Kidney (tissue), 14 donors: ENCODE data around the gene FXYD1. TPM values are rescaled to one million over a fixed set of nuclear protein-coding genes. Genes with fewer than 3 reads are reported as not detected.
A peak's percentile ranks its signal among the peaks of the same experiment; 100 is the strongest.

Experiments used
- DNase-seq, 5 donors: peaks; one replicate each; pipeline ENCODE4 v3.0.0-alpha.2; 2013 to 2020
- FAIRE-seq: peaks from 2 replicates; lab custom pipeline; 2012; peaks lifted over from hg19 to GRCh38; lab: Jason Lieb, UNC
- H3K27ac ChIP-seq, 2 donors: one replicate each; pipeline ENCODE4 v1.7.0; 2013; ENCODE audit warnings: low read depth in 2 of 2, low read length in 2 of 2, inconsistent platforms in 1 of 2
- H3K27me3 ChIP-seq: one replicate; pipeline ENCODE4 v1.7.1; 2013; ENCODE audit warnings: low read length, inconsistent platforms; ENCODE audit not compliant: control insufficient read depth, insufficient read depth
- H3K36me3 ChIP-seq, 3 donors: one replicate each; pipeline versions ENCODE4 v1.7.0 to v1.7.1; 2013; ENCODE audit warnings: low read length in 3 of 3, control low read depth in 1 of 3, inconsistent platforms in 1 of 3; ENCODE audit not compliant: insufficient read depth in 3 of 3, control insufficient read depth in 2 of 3
- H3K4me1 ChIP-seq, 3 donors: one replicate each; pipeline versions ENCODE4 v1.7.0 to v1.7.1; 2013; ENCODE audit warnings: low read length in 3 of 3, inconsistent platforms in 1 of 3, low read depth in 1 of 3; ENCODE audit not compliant: control insufficient read depth in 2 of 3, insufficient read depth in 2 of 3
- H3K4me3 ChIP-seq, 3 donors: one replicate each; pipeline versions ENCODE4 v1.7.0 to v1.8.1; 2013; ENCODE audit warnings: low read length in 3 of 3, control low read depth in 1 of 3, inconsistent platforms in 1 of 3
- H3K9ac ChIP-seq, 3 donors: one replicate each; pipeline versions ENCODE4 v1.7.0 to v1.7.1; 2013; ENCODE audit warnings: low read length in 3 of 3, control low read depth in 1 of 3, inconsistent platforms in 1 of 3
- H3K9me3 ChIP-seq, 3 donors: one replicate each; pipeline versions ENCODE4 v1.7.0 to v1.7.1; 2013; ENCODE audit warnings: low read length in 3 of 3, control low read depth in 1 of 3, inconsistent platforms in 1 of 3; ENCODE audit not compliant: control insufficient read depth in 2 of 3, insufficient read depth in 1 of 3
- intact Hi-C: fragments of 100-400 bp; cut with DNase I; formaldehyde crosslinking; loops from one replicate; pipeline ENCODE4 v1.11.1; 2022
- polyA plus RNA-seq: library from polyadenylated mRNA; stranded (reverse); fragments of 350-450 nt; fragmentation: Illumina TruSeq; extraction: RNeasy Lipid Tissue Mini Kit (QIAGEN cat#74804); gene quantifications from one replicate; pipeline ENCODE4 v1.2.3, GENCODE V29; 2014; ENCODE audit warnings: low read depth, low replicate concordance; ENCODE audit not compliant: insufficient read depth
- total RNA-seq: library from RNA; stranded (reverse); fragmentation: NEBNext Ultra II Directional; extraction: Animal tissue kit (Norgen Biotek cat#: 25700); gene quantifications from one replicate; pipeline ENCODE4 v1.2.1, GENCODE V29; 2021
- TF ChIP-seq, protein P1 (sequence below): IDR thresholded peaks from 3 replicates; pipeline ENCODE4 v1.5.1; 2012; ENCODE audit warnings: mild to moderate bottlenecking, moderate library complexity, borderline replicate concordance; ENCODE audit not compliant: insufficient read depth; ENCODE audit errors: extremely low read depth
- donor health status: control.
- donor health status: control.
- donor health status: control.
- donor health status: control.
- donor health status: control.
- donor health status: DM: yes; HTN: yes; CAD: no.
- donor health status: Normal renal cell carcinoma (clear cell type).

The FXYD1 gene
- total and polyA plus RNA-seq, 2 donors from 2014 or later = 31.8 to 39.0 TPM

DNA sequence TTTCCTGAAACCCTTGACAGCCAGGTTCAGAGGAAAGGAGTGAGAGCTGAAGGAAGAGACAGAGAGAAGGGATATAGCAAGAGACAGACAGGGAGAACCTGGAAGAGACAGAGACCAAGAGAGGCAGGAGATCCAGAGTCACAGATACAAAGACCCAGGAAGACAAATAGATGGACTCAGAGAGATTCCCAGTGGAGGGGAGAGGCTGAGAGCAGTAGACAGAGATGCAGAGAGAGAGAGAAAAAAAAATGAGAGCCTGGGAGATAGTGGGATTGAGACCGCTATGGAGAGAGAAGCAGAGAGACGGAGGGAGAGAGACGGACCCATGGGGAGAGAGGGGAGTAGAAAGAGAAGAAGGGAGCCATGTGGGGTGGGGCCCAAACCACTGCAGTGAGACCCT is 5.2 kb downstream of the FXYD1 start:
- Histone ChIP-seq H3K27me3 (peaks cover 4% of the 10 kb centered on the region), H3K4me1 (peaks cover 0 to 8% (median 2%) of the 10 kb centered on the region in 3 donors), H3K9me3 (no peaks in the 10 kb centered on the region), H3K9ac (no peak overlapping the region), H3K27ac (no peak overlapping the region), H3K4me3 (no peak overlapping the region), H3K36me3 (no peaks in the 10 kb centered on the region)
- TF ChIP-seq, protein P1, sequence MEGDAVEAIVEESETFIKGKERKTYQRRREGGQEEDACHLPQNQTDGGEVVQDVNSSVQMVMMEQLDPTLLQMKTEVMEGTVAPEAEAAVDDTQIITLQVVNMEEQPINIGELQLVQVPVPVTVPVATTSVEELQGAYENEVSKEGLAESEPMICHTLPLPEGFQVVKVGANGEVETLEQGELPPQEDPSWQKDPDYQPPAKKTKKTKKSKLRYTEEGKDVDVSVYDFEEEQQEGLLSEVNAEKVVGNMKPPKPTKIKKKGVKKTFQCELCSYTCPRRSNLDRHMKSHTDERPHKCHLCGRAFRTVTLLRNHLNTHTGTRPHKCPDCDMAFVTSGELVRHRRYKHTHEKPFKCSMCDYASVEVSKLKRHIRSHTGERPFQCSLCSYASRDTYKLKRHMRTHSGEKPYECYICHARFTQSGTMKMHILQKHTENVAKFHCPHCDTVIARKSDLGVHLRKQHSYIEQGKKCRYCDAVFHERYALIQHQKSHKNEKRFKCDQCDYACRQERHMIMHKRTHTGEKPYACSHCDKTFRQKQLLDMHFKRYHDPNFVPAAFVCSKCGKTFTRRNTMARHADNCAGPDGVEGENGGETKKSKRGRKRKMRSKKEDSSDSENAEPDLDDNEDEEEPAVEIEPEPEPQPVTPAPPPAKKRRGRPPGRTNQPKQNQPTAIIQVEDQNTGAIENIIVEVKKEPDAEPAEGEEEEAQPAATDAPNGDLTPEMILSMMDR = no peak
- no peak for DNase-seq
- FAIRE-seq = no peak
- intact Hi-C loops = no loop called here

DNA sequence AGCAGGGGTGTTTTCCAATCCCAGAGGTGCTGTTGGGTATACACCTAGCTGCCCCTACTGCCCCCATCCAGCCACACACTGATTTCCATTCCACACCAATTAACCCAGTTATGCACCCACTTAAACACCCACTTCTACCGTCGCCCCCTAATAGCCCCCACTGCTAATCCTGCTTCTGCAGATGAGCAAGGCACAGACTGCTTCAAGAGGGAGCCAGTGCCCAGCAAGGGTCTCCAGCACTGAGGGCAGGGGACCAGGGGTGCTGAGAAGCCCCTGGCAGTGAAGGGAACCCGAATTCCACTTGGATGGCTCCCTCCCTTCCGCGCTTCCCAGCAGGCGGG is 5.6 kb downstream of the FXYD1 start:
- H3K4me3 ChIP-seq = no peak overlapping the region
- no peak for FAIRE-seq
- no peaks in the 10 kb centered on the region for H3K9me3 ChIP-seq
- peak in 1 of 5 donors; percentile 60 for DNase-seq
- no peak overlapping the region for H3K27ac ChIP-seq
- H3K9ac ChIP-seq = no peak overlapping the region
- peaks cover 4% of the 10 kb centered on the region for H3K27me3 ChIP-seq
- TF ChIP-seq, protein P1 = no peak
- peaks cover 0 to 8% (median 2%) of the 10 kb centered on the region in 3 donors for H3K4me1 ChIP-seq
- intact Hi-C loops = no loop called here
- no peaks in the 10 kb centered on the region for H3K36me3 ChIP-seq

DNA sequence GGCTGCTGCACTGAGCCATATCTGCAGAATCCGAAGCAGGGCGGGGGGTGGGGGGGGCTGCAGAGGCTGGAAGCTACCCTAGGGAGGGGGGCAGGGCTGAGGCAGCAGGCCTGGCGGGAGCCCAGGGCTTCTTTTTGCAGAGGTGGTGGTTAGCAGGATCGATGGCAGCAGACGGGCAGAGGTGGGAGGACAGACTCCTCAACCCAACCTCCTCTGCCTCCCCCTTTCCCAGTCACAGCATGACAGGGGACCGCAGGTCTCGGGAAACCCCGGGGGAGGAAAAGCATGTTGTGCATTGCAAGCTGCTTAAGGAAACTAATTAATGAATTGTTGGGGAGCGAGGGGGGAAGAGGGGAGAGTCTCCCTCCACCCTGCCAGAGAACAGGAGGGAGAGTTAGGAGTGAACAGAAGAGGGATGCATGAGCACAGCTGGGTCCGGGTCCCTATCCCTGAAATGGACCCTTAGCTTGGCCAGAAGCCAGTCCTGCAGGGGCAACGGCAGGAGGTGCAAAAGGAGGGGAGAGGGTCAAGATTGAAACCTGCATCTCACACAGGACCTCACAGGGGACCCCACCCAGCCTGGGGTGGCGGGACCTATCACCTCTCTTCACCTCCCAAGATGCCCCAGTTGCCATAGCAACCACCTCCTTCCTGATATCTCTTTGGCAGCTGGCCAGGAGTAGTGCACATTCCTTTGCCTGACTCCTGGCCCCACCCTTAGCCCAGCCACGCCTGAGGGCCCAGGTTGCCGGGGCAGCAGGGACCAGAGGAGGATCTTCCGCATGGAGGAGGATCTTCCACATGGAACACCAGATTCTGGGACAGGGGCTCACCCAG is 6.2 kb downstream of the FXYD1 start:
- H3K27me3 ChIP-seq = peaks cover 4% of the 10 kb centered on the region
- no peaks in the 10 kb centered on the region for H3K9me3 ChIP-seq
- no peaks in the 10 kb centered on the region for H3K36me3 ChIP-seq
- peaks cover 0 to 8% (median 2%) of the 10 kb centered on the region in 3 donors for H3K4me1 ChIP-seq
- H3K4me3 ChIP-seq = no peak overlapping the region
- H3K27ac ChIP-seq = no peak overlapping the region
- intact Hi-C loops = no loop called here
- peak; percentile 78 to 91 (median 88) for DNase-seq
- no peak for FAIRE-seq
- no peak overlapping the region for H3K9ac ChIP-seq
- TF ChIP-seq, protein P1 = no peak
